Rectal smooth muscle tissue (tissue), 1 donor: ENCODE data around the gene NOMO2.
"Not testable (repeated sequence)": the region's sequence is repeated elsewhere in the genome, so short reads cannot be mapped to it uniquely, and the experiment has no call there.

Experiments used
- H3K27ac ChIP-seq: one replicate; pipeline ENCODE4 v1.7.0; 2013; ENCODE audit warnings: low read depth, low read length, inconsistent platforms
- H3K27me3 ChIP-seq: one replicate; pipeline ENCODE4 v1.7.0; 2013; ENCODE audit warnings: low read length; ENCODE audit not compliant: control insufficient read depth, insufficient read depth
- H3K36me3 ChIP-seq: one replicate; pipeline ENCODE4 v1.7.0; 2013; ENCODE audit warnings: low read length; ENCODE audit not compliant: control insufficient read depth, insufficient read depth
- H3K4me1 ChIP-seq: one replicate; pipeline ENCODE4 v1.7.0; 2013; ENCODE audit warnings: low read length; ENCODE audit not compliant: control insufficient read depth, insufficient read depth
- H3K4me3 ChIP-seq: one replicate; pipeline ENCODE4 v1.7.0; 2013; ENCODE audit warnings: low read length
- H3K9ac ChIP-seq: one replicate; pipeline ENCODE4 v1.7.0; 2013; ENCODE audit warnings: low read length

The NOMO2 gene

DNA sequence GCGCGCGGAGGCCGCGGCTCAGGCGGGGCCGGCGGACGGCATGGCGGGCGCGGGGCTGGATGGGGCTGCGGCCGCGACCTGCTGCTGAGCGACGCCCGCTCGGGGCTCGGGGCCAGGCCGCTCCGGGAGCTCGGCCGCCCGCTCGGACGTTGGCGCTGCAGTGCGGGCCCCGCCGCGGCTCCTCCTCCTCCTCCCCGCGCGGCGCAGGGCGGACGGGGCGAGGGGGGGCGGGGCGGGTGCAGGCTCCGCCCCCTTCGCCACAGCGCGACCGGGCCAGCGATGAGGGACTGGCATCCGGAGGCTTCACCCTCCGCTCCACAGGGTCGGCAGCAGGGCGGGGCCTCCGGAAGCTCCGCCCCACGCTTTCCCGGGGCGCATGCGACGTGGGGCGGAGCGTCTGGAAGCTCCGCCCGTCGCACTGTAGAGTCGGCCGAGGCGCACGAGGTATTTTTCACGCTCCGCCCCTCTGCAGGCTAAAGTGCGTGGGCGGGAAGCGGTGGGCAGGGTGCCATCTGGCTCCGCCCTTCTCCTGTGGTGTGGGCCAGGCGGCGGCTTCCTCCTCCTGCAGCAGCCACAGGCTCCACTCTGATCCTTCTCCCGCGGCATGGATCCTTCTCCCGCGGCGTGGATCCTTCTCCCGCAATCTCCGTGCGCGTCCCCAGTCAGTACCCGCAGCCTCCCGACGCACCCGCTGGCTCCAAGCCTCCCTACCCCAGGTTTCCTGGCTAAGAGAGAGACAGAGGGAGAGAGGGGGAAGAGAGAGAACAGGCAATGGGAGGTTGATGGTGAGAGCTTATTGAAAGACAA lies 159.8 kb downstream of the NOMO2 start:
- H3K36me3 ChIP-seq = not testable (repeated sequence)

DNA sequence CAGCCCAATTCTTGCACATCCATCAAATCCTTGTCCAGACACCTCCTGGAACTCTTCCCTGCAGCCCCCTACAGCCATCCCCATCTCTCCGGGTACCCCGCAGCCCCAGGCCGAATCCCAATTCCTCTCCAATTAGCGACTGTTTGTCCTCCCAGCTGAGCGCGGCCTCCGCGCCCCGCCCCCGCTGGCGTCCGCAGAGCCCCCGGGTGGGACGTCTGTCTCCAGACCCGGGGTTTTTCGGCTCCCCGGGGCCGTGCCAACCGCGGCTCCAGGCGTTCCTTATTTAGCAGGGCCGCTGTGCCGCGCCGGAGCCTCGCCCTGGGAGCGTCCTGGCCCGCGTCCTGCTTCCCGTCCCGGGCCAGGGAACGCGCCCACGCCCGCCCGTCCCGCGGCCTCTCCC lies 160.7 kb downstream of the NOMO2 start:
- H3K9ac ChIP-seq, H3K27ac ChIP-seq, H3K4me1 ChIP-seq, H3K27me3 ChIP-seq, H3K36me3 ChIP-seq: not testable (repeated sequence)
- H3K4me3 ChIP-seq = peak overlapping the region; percentile 32

More for the DNA sequence above, 159.8 kb downstream of the NOMO2 start:
- H3K27me3 ChIP-seq, H3K4me3 ChIP-seq, H3K9ac ChIP-seq, H3K27ac ChIP-seq, H3K4me1 ChIP-seq: not testable (repeated sequence)

DNA sequence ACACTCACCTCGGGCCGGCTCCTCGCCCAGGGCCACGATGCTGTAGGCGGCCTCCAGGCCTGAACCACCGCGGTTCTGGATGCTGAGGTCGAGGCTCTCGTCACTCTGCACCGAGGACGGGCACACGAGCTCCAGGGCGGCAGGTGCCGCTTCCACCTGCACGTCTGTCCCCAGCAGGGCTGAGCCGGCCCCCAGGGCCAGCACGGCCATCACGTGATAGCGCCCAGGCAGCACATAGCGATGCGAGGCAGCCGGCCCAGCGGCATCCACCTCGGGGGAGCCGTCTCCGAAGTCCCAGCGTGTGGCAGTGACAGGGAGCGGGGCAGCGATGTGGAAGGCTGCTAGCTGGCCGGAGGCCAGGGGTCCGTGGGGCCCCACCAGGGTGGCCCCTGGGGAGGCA lies 167.5 kb downstream of the NOMO2 start:
- not testable (repeated sequence) for H3K9ac ChIP-seq, H3K4me1 ChIP-seq, H3K27me3 ChIP-seq, H3K4me3 ChIP-seq, H3K27ac ChIP-seq, H3K36me3 ChIP-seq

DNA sequence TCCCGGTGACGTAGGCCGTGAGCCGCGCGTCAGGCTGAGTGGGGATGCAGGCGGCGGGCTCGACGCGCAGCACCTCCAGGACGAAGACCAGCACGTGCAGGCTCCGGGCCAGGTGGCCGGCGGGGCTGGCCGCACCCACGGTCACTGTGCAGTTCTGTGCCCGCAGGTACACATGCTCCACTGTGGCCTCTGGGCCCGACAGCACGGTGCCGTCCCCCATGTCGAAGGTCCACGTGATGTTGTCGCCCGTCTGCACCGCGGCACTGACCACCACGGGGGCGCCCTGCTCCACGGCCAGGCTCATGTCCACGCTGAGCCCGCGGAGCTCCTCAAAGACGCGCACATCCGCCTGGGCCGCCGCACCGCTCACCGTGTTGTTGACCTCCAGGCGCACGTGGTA lies 174.1 kb downstream of the NOMO2 start:
- H3K27ac ChIP-seq, H3K27me3 ChIP-seq, H3K36me3 ChIP-seq, H3K9ac ChIP-seq, H3K4me3 ChIP-seq, H3K4me1 ChIP-seq: not testable (repeated sequence)

GRCh38 chr16:18386517-18386916 lies 175.4 kb downstream of the NOMO2 start:
- H3K36me3 ChIP-seq, H3K4me3 ChIP-seq, H3K4me1 ChIP-seq, H3K9ac ChIP-seq, H3K27ac ChIP-seq, H3K27me3 ChIP-seq: not testable (repeated sequence)

GRCh38 chr16:18385285-18385684 lies 176.6 kb downstream of the NOMO2 start:
- not testable (repeated sequence) for H3K4me3 ChIP-seq, H3K27ac ChIP-seq, H3K9ac ChIP-seq, H3K4me1 ChIP-seq, H3K27me3 ChIP-seq, H3K36me3 ChIP-seq

GRCh38 chr16:18384869-18385268 lies 177.0 kb downstream of the NOMO2 start:
- H3K36me3 ChIP-seq, H3K27me3 ChIP-seq, H3K4me1 ChIP-seq, H3K27ac ChIP-seq, H3K9ac ChIP-seq, H3K4me3 ChIP-seq: not testable (repeated sequence)

DNA sequence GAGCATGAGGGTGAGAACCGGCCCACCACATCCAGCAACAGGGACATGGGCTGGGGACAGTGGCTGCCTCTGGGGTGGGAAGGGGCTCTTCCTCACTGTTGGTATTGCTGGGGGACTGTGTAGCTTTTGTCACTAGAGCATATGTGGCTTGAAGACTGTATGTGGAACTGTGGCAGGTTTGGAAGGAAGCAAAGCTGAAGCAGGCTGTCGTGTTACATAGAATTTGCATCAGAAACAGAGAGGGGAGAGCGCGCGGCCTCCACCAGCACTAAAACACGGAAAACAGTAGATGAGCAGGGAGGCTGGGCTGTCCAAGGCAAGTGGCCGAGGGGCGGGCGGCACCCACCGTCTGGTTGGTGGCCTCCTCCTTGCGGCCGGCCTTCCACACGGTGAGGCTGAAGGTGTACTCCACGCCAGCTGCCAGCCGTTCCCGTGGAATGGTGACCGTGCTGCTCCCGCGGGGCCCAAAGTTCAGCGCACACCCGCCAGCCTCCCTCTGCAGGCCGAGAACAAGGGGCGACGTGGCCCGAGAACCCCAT lies 177.7 kb downstream of the NOMO2 start:
- not testable (repeated sequence) for H3K27me3 ChIP-seq, H3K36me3 ChIP-seq, H3K27ac ChIP-seq, H3K9ac ChIP-seq, H3K4me1 ChIP-seq, H3K4me3 ChIP-seq

DNA sequence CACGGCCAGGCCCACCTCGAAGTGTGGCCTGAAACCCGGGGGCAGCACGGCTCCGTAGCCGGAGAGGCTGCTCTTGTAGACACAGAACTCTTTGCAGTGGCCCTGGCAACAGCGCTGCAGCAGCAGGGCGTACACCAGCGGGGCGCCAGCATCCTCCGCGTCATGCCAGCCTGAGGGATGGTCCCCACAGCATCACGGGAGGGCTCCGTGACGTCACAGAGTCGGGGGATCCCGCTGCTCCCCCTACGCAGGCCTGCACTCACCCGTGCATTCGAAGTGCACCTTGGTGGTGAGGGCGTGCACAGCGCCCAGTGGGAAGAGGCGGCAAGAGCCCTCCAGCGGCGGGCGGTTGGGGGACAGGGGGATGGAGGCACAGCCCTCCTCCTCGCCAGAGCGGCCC lies 179.2 kb downstream of the NOMO2 start:
- H3K27ac ChIP-seq, H3K4me1 ChIP-seq, H3K9ac ChIP-seq, H3K27me3 ChIP-seq, H3K36me3 ChIP-seq, H3K4me3 ChIP-seq: not testable (repeated sequence)
